ENCODE measurements around the gene UBE2Q2. TPM values are rescaled to one million over a fixed set of nuclear protein-coding genes. Genes with fewer than 3 reads are reported as not detected.

The UBE2Q2 gene
- total RNA-seq, 1 experiment from 2014 or later: 33.7 TPM

- DNase-seq (ENCODE audit: low read depth): no peak
- in situ Hi-C loops (cut with HindIII; ENCODE audit: low pct_unique_long_range_greater_than_20kb, low sequenced_read_pairs): no loop called here
Measured at GRCh38 chr15:75821786-75822345, 21.4 kb upstream of the UBE2Q2 start.

GRCh38 chr15:75822685-75823278 lies 20.5 kb upstream of the UBE2Q2 start:
- DNase-seq (ENCODE audit: low read depth): no peak
- in situ Hi-C loops (cut with HindIII; ENCODE audit: low pct_unique_long_range_greater_than_20kb, low sequenced_read_pairs): no loop called here

- in situ Hi-C loops (cut with HindIII; ENCODE audit: low pct_unique_long_range_greater_than_20kb, low sequenced_read_pairs): no loop called here
- no peak for DNase-seq (ENCODE audit: low read depth)
Measured at GRCh38 chr15:75823860-75824613, 19.2 kb upstream of the UBE2Q2 start.

GRCh38 chr15:75827691-75828090 lies 15.6 kb upstream of the UBE2Q2 start:
- no peak for DNase-seq (ENCODE audit: low read depth)
- in situ Hi-C loops (cut with HindIII; ENCODE audit: low pct_unique_long_range_greater_than_20kb, low sequenced_read_pairs): no loop called here

GRCh38 chr15:75828429-75828828 lies 14.8 kb upstream of the UBE2Q2 start:
- DNase-seq (ENCODE audit: low read depth): no peak
- in situ Hi-C loops (cut with HindIII; ENCODE audit: low pct_unique_long_range_greater_than_20kb, low sequenced_read_pairs): no loop called here

- in situ Hi-C loops (cut with HindIII; ENCODE audit: low pct_unique_long_range_greater_than_20kb, low sequenced_read_pairs): no loop called here
- DNase-seq (ENCODE audit: low read depth): no peak
Measured at GRCh38 chr15:75830910-75831805, 12.1 kb upstream of the UBE2Q2 start.

GRCh38 chr15:75831806-75832102 lies 11.5 kb upstream of the UBE2Q2 start:
- no peak for DNase-seq (ENCODE audit: low read depth)
- in situ Hi-C loops (cut with HindIII; ENCODE audit: low pct_unique_long_range_greater_than_20kb, low sequenced_read_pairs): no loop called here

GRCh38 chr15:75832114-75832513 lies 11.1 kb upstream of the UBE2Q2 start:
- no peak for DNase-seq (ENCODE audit: low read depth)
- in situ Hi-C loops (cut with HindIII; ENCODE audit: low pct_unique_long_range_greater_than_20kb, low sequenced_read_pairs): no loop called here

- in situ Hi-C loops (cut with HindIII; ENCODE audit: low pct_unique_long_range_greater_than_20kb, low sequenced_read_pairs): no loop called here
Measured at GRCh38 chr15:75834021-75834420, 9.2 kb upstream of the UBE2Q2 start.

GRCh38 chr15:75835990-75836958 lies 7.0 kb upstream of the UBE2Q2 start:
- in situ Hi-C loops (cut with HindIII; ENCODE audit: low pct_unique_long_range_greater_than_20kb, low sequenced_read_pairs): no loop called here
- DNase-seq (ENCODE audit: low read depth): no peak

More at GRCh38 chr15:75834021-75834420, 9.2 kb upstream of the UBE2Q2 start:
- DNase-seq (ENCODE audit: low read depth): no peak

GRCh38 chr15:75836959-75837334 lies 6.3 kb upstream of the UBE2Q2 start:
- DNase-seq (ENCODE audit: low read depth): peak; percentile 21
- in situ Hi-C loops (cut with HindIII; ENCODE audit: low pct_unique_long_range_greater_than_20kb, low sequenced_read_pairs): no loop called here

GRCh38 chr15:75840659-75841058 lies 2.6 kb upstream of the UBE2Q2 start:
- in situ Hi-C loops (cut with HindIII; ENCODE audit: low pct_unique_long_range_greater_than_20kb, low sequenced_read_pairs): no loop called here
- DNase-seq (ENCODE audit: low read depth): peak; percentile 51

- no peak for DNase-seq (ENCODE audit: low read depth)
- in situ Hi-C loops (cut with HindIII; ENCODE audit: low pct_unique_long_range_greater_than_20kb, low sequenced_read_pairs): no loop called here
Measured at GRCh38 chr15:75841626-75842025, 1.6 kb upstream of the UBE2Q2 start.

- in situ Hi-C loops (cut with HindIII; ENCODE audit: low pct_unique_long_range_greater_than_20kb, low sequenced_read_pairs): no loop called here
Measured at GRCh38 chr15:75843678-75844581, 683 bp downstream of the UBE2Q2 start.

GRCh38 chr15:75844629-75845335 lies 1.5 kb downstream of the UBE2Q2 start:
- DNase-seq (ENCODE audit: low read depth): no peak
- in situ Hi-C loops (cut with HindIII; ENCODE audit: low pct_unique_long_range_greater_than_20kb, low sequenced_read_pairs): no loop called here

More at GRCh38 chr15:75843678-75844581, 683 bp downstream of the UBE2Q2 start:
- peak; percentile 71 for DNase-seq (ENCODE audit: low read depth)

- in situ Hi-C loops (cut with HindIII; ENCODE audit: low pct_unique_long_range_greater_than_20kb, low sequenced_read_pairs): no loop called here
- DNase-seq (ENCODE audit: low read depth): no peak
Measured at GRCh38 chr15:75849167-75849566, 5.9 kb downstream of the UBE2Q2 start.

Data from Caki2 (cell line).